Epithelial cell of esophagus (primary cell): ENCODE data around the gene GPATCH8.

ENCODE experiments used
- DNase-seq: peaks from one replicate; pipeline ENCODE4 v3.0.0; 2010; ENCODE audit warnings: low read depth
- H3K4me3 ChIP-seq: 2 replicates; pipeline ENCODE4 v1.5.1; 2011; ENCODE audit warnings: mild to moderate bottlenecking, low read length, control low read depth
- CTCF ChIP-seq: IDR thresholded peaks from 2 replicates; pipeline ENCODE4 v1.5.1; 2011; ENCODE audit warnings: low read depth, mild to moderate bottlenecking, low read length, control low read depth, inconsistent platforms; ENCODE audit not compliant: insufficient read depth; ENCODE audit errors: missing control alignments

GPATCH8 gene

GRCh38 chr17:44348234-44348987 lies 154.8 kb downstream of the GPATCH8 start:
- H3K4me3 ChIP-seq: no peak overlapping the region
- peak; percentile 97 for DNase-seq
- no peak for TF ChIP-seq CTCF
